Amniotic epithelial cell (primary cell): ENCODE measurements around the gene TSHZ2.
A peak's percentile ranks its signal among the peaks of the same experiment; 100 is the strongest.
"Not testable (repeated sequence)": the region's sequence is repeated elsewhere in the genome, so short reads cannot be mapped to it uniquely, and the experiment has no call there.

Experiments used
- DNase-seq: peaks from one replicate; pipeline ENCODE4 v3.0.0-alpha.2; 2010; ENCODE audit warnings: low read depth

Gene TSHZ2

GRCh38 chr20:53448426-53448825 lies 476.3 kb downstream of the TSHZ2 start:
- DNase-seq = no peak

- no peak for DNase-seq
Measured at GRCh38 chr20:53448875-53449274, 476.7 kb downstream of the TSHZ2 start.

GRCh38 chr20:53453076-53453475 lies 480.9 kb downstream of the TSHZ2 start:
- DNase-seq = no peak

- DNase-seq = no peak
Measured at GRCh38 chr20:53454675-53455276, 482.6 kb downstream of the TSHZ2 start.

GRCh38 chr20:53463101-53463972 lies 491.2 kb downstream of the TSHZ2 start:
- DNase-seq = no peak

GRCh38 chr20:53466279-53466678 lies 494.1 kb downstream of the TSHZ2 start:
- no peak for DNase-seq

GRCh38 chr20:53468587-53468986 lies 496.4 kb downstream of the TSHZ2 start:
- DNase-seq = no peak

- DNase-seq = not testable (repeated sequence)
Measured at GRCh38 chr20:53472859-53473258, 500.7 kb downstream of the TSHZ2 start.

GRCh38 chr20:53480913-53481312 lies 508.8 kb downstream of the TSHZ2 start:
- DNase-seq = no peak

GRCh38 chr20:53487461-53488200 lies 515.5 kb downstream of the TSHZ2 start:
- DNase-seq = no peak

- no peak for DNase-seq
Measured at GRCh38 chr20:53488775-53489272, 516.7 kb downstream of the TSHZ2 start.

- DNase-seq = no peak
Measured at GRCh38 chr20:53489528-53489927, 517.4 kb downstream of the TSHZ2 start.

GRCh38 chr20:53490620-53491019 lies 518.5 kb downstream of the TSHZ2 start:
- DNase-seq = no peak

- no peak for DNase-seq
Measured at GRCh38 chr20:53491462-53491861, 519.3 kb downstream of the TSHZ2 start.

- DNase-seq = peak; percentile 4
Measured at GRCh38 chr20:53492212-53492611, 520.1 kb downstream of the TSHZ2 start.

- no peak for DNase-seq
Measured at GRCh38 chr20:53493311-53493857, 521.2 kb downstream of the TSHZ2 start.

GRCh38 chr20:53494753-53495152 lies 522.6 kb downstream of the TSHZ2 start:
- DNase-seq = no peak

GRCh38 chr20:53495398-53496092 lies 523.4 kb downstream of the TSHZ2 start:
- peak; percentile 5 for DNase-seq

- DNase-seq = no peak
Measured at GRCh38 chr20:53497246-53497645, 525.1 kb downstream of the TSHZ2 start.

- no peak for DNase-seq
Measured at GRCh38 chr20:53498341-53498740, 526.2 kb downstream of the TSHZ2 start.

- DNase-seq = no peak
Measured at GRCh38 chr20:53500651-53501050, 528.5 kb downstream of the TSHZ2 start.

GRCh38 chr20:53502820-53503219 lies 530.7 kb downstream of the TSHZ2 start:
- no peak for DNase-seq
